22Rv1 (cell line): ENCODE data around the gene TMEM184A.

Experiments
- CTCF ChIP-seq: fragments of 450-650 bp; IDR thresholded peaks from 2 replicates; pipeline ENCODE4 v1.5.1; 2017; ENCODE audit warnings: mild to moderate bottlenecking
- ZFX ChIP-seq: fragments of 450-650 bp; IDR thresholded peaks from 2 replicates; pipeline ENCODE4 v1.6.1; 2017; ENCODE audit warnings: antibody characterized with exemption, borderline replicate concordance

GRCh38 chr7:1544178-1544895 is 11.7 kb downstream of the TMEM184A start:
- TF ChIP-seq CTCF (no peak), ZFX (no peak)
